Thymus (tissue), 11 donors: Measurements from ENCODE around the gene PPFIA3. TPM values are rescaled to one million over a fixed set of nuclear protein-coding genes. Genes with fewer than 3 reads are reported as not detected.

Experiments used
- DNase-seq, 9 donors: peaks; one replicate each; pipeline ENCODE4 v3.0.0-alpha.2; 2013; ENCODE audit warnings: low spot score in 9 of 9, low read depth in 6 of 9, missing footprints in 1 of 9
- H3K27ac ChIP-seq, 2 donors: one replicate each; pipeline ENCODE4 v1.5.1; 2013; ENCODE audit warnings: control low read depth in 1 of 2, low read depth in 1 of 2, low read length in 1 of 2, mild to moderate bottlenecking in 1 of 2, moderate library complexity in 1 of 2
- H3K27me3 ChIP-seq, 2 donors: one replicate each; pipeline ENCODE4 v1.5.1; 2013; ENCODE audit warnings: low read length in 1 of 2; ENCODE audit not compliant: control insufficient read depth in 2 of 2, insufficient read depth in 1 of 2
- H3K36me3 ChIP-seq, 2 donors: one replicate each; pipeline ENCODE4 v1.5.1; 2013; ENCODE audit warnings: low read length in 1 of 2, mild to moderate bottlenecking in 1 of 2, moderate library complexity in 1 of 2; ENCODE audit not compliant: control insufficient read depth in 2 of 2, insufficient read depth in 2 of 2
- H3K4me1 ChIP-seq, 2 donors: one replicate each; pipeline ENCODE4 v1.5.1; 2013; ENCODE audit warnings: low read length in 2 of 2; ENCODE audit not compliant: control insufficient read depth in 2 of 2, insufficient read depth in 2 of 2
- H3K4me3 ChIP-seq, 2 donors: one replicate each; pipeline ENCODE4 v1.5.1; 2013; ENCODE audit warnings: low read length in 2 of 2, control low read depth in 1 of 2, mild to moderate bottlenecking in 1 of 2
- H3K9me3 ChIP-seq, 2 donors: one replicate each; pipeline ENCODE4 v1.5.1; 2013; ENCODE audit warnings: low read length in 1 of 2, mild to moderate bottlenecking in 1 of 2; ENCODE audit not compliant: control insufficient read depth in 2 of 2, insufficient read depth in 1 of 2
- WGBS: extraction: QIAGEN DNeasy Blood & Tissue Kit; methylation state at CpG from one replicate; pipeline ENCODE4 v1.1.7; 2013; 5-methylcytosine and 5-hydroxymethylcytosine counted together
- polyA plus RNA-seq: library from polyadenylated mRNA; stranded (reverse); fragments of 200-250 nt; gene quantifications from one replicate; pipeline ENCODE4 v1.2.3, GENCODE V29; 2013
- total RNA-seq: library from RNA; stranded (reverse); fragments of 120-200 nt; gene quantifications from one replicate; pipeline ENCODE4 v1.2.4, GENCODE V29; 2013
- donor health status: healthy.

PPFIA3 gene
- total and polyA plus RNA-seq, 2 donors = 7.0 to 14.1 TPM

- Histone ChIP-seq H3K27ac (no peak overlapping the region), H3K4me1 (no peaks in the 10 kb centered on the region), H3K27me3 (peaks cover 0 to 8% of the 10 kb centered on the region in 2 donors), H3K4me3 (no peak overlapping the region), H3K9me3 (peaks cover 0 to 6% of the 10 kb centered on the region in 2 donors), H3K36me3 (no peaks in the 10 kb centered on the region)
- 93% methylated on average over 4 of the region's 4 CpGs for WGBS
- DNase-seq = no peak
Observed at GRCh38 chr19:49194408-49194807, 75.1 kb downstream of the PPFIA3 start.

GRCh38 chr19:49196527-49197240, 77.3 kb downstream of the PPFIA3 start:
- no peaks in the 10 kb centered on the region for H3K9me3 ChIP-seq
- DNase-seq = no peak
- no peaks in the 10 kb centered on the region for H3K36me3 ChIP-seq
- no peaks in the 10 kb centered on the region for H3K4me1 ChIP-seq
- H3K27ac ChIP-seq = no peak overlapping the region
- H3K27me3 ChIP-seq = peaks cover 0 to 5% of the 10 kb centered on the region in 2 donors
- no peak overlapping the region for H3K4me3 ChIP-seq
- 89% methylated on average over 40 of the region's 40 CpGs for WGBS

GRCh38 chr19:49200238-49200862, 81.0 kb downstream of the PPFIA3 start:
- Histone ChIP-seq H3K36me3 (no peaks in the 10 kb centered on the region), H3K27me3 (peaks cover 0 to 5% of the 10 kb centered on the region in 2 donors), H3K27ac (no peak overlapping the region), H3K4me1 (no peaks in the 10 kb centered on the region), H3K4me3 (no peak overlapping the region), H3K9me3 (no peaks in the 10 kb centered on the region)
- 95% methylated on average over 29 of the region's 29 CpGs for WGBS
- DNase-seq = no peak

Other genes with a start within 250 kb of the PPFIA3 start
- gene PPP1R15A, start 247.1 kb upstream of the PPFIA3 start, total RNA-seq = 12.1 TPM
- gene PPP1R15A, start 247.1 kb upstream of the PPFIA3 start, polyA plus RNA-seq = 40.0 TPM
- gene TULP2, start 220.8 kb upstream of the PPFIA3 start, total RNA-seq = not detected
- gene TULP2, start 220.8 kb upstream of the PPFIA3 start, polyA plus RNA-seq = 0.02 TPM
- gene NUCB1, start 219.2 kb upstream of the PPFIA3 start, total RNA-seq = 42.3 TPM
- 119 TPM for gene NUCB1, start 219.2 kb upstream of the PPFIA3 start, polyA plus RNA-seq
- gene DHDH, start 185.8 kb upstream of the PPFIA3 start, total RNA-seq = 0.28 TPM
- 1.0 TPM for gene DHDH, start 185.8 kb upstream of the PPFIA3 start, polyA plus RNA-seq
- gene BAX, start 164.7 kb upstream of the PPFIA3 start, total RNA-seq = 62.6 TPM
- 126 TPM for gene BAX, start 164.7 kb upstream of the PPFIA3 start, polyA plus RNA-seq
- gene FTL, start 154.2 kb upstream of the PPFIA3 start, total RNA-seq = 1,031 TPM
- 8,316 TPM for gene FTL, start 154.2 kb upstream of the PPFIA3 start, polyA plus RNA-seq
- gene GYS1, start 126.2 kb upstream of the PPFIA3 start, total RNA-seq = 14.0 TPM
- 22.2 TPM for gene GYS1, start 126.2 kb upstream of the PPFIA3 start, polyA plus RNA-seq
- gene RUVBL2, start 125.7 kb upstream of the PPFIA3 start, total RNA-seq = 107 TPM
- gene RUVBL2, start 125.7 kb upstream of the PPFIA3 start, polyA plus RNA-seq = 52.0 TPM
- gene LHB, start 102.5 kb upstream of the PPFIA3 start, total RNA-seq = not detected
- 1.2 TPM for gene LHB, start 102.5 kb upstream of the PPFIA3 start, polyA plus RNA-seq
- 0.14 TPM for gene CGB3, start 95.2 kb upstream of the PPFIA3 start, total RNA-seq
- gene CGB3, start 95.2 kb upstream of the PPFIA3 start, polyA plus RNA-seq = 0.37 TPM
- gene CGB2, start 87.7 kb upstream of the PPFIA3 start, total RNA-seq = not detected
- 0.11 TPM for gene CGB2, start 87.7 kb upstream of the PPFIA3 start, polyA plus RNA-seq
- not detected for gene CGB1, start 82.6 kb upstream of the PPFIA3 start, total RNA-seq
- gene CGB1, start 82.6 kb upstream of the PPFIA3 start, polyA plus RNA-seq = not detected
- 0.19 TPM for gene CGB5, start 75.7 kb upstream of the PPFIA3 start, total RNA-seq
- 0.98 TPM for gene CGB5, start 75.7 kb upstream of the PPFIA3 start, polyA plus RNA-seq
- gene CGB8, start 70.4 kb upstream of the PPFIA3 start, total RNA-seq = 0.14 TPM
- gene CGB8, start 70.4 kb upstream of the PPFIA3 start, polyA plus RNA-seq = 0.27 TPM
- gene CGB7, start 61.8 kb upstream of the PPFIA3 start, total RNA-seq = 0.33 TPM
- 6.7 TPM for gene CGB7, start 61.8 kb upstream of the PPFIA3 start, polyA plus RNA-seq
- 6.7 TPM for gene NTF4, start 54.7 kb upstream of the PPFIA3 start, total RNA-seq
- 30.1 TPM for gene NTF4, start 54.7 kb upstream of the PPFIA3 start, polyA plus RNA-seq
- not detected for gene KCNA7, start 46.8 kb upstream of the PPFIA3 start, total RNA-seq
- 0.05 TPM for gene KCNA7, start 46.8 kb upstream of the PPFIA3 start, polyA plus RNA-seq
- 142 TPM for gene SNRNP70, start 34.1 kb upstream of the PPFIA3 start, total RNA-seq
- gene SNRNP70, start 34.1 kb upstream of the PPFIA3 start, polyA plus RNA-seq = 419 TPM
- 3.5 TPM for gene LIN7B, start 5.2 kb upstream of the PPFIA3 start, total RNA-seq
- 9.0 TPM for gene LIN7B, start 5.2 kb upstream of the PPFIA3 start, polyA plus RNA-seq
- 2.7 TPM for gene C19orf73, start 401 bp upstream of the PPFIA3 start, total RNA-seq
- gene C19orf73, start 401 bp upstream of the PPFIA3 start, polyA plus RNA-seq = 4.0 TPM
- gene HRC, start 35.9 kb downstream of the PPFIA3 start, total RNA-seq = 1.3 TPM
- gene HRC, start 35.9 kb downstream of the PPFIA3 start, polyA plus RNA-seq = 1.1 TPM
- 3.7 TPM for gene TRPM4, start 38.2 kb downstream of the PPFIA3 start, total RNA-seq
- gene TRPM4, start 38.2 kb downstream of the PPFIA3 start, polyA plus RNA-seq = 7.6 TPM
- gene SLC6A16, start 205.6 kb downstream of the PPFIA3 start, total RNA-seq = 0.76 TPM
- 2.5 TPM for gene SLC6A16, start 205.6 kb downstream of the PPFIA3 start, polyA plus RNA-seq
- 31.6 TPM for gene CD37, start 215.9 kb downstream of the PPFIA3 start, total RNA-seq
- gene CD37, start 215.9 kb downstream of the PPFIA3 start, polyA plus RNA-seq = 78.4 TPM
- gene TEAD2, start 242.9 kb downstream of the PPFIA3 start, total RNA-seq = 4.1 TPM
- gene TEAD2, start 242.9 kb downstream of the PPFIA3 start, polyA plus RNA-seq = 6.6 TPM
- 0.14 TPM for gene DKKL1, start 244.3 kb downstream of the PPFIA3 start, total RNA-seq
- 0.21 TPM for gene DKKL1, start 244.3 kb downstream of the PPFIA3 start, polyA plus RNA-seq